AG20443 (cell line): Measurements from ENCODE around the gene RALGAPA1.
"Not testable (repeated sequence)": the region's sequence is repeated elsewhere in the genome, so short reads cannot be mapped to it uniquely, and the experiment has no call there.

Experiments used
- DNase-seq: peaks from one replicate; pipeline ENCODE4 v3.0.0; 2012; ENCODE audit warnings: low spot score, mixed read lengths

Gene RALGAPA1

GRCh38 chr14:35626947-35627346, 182.1 kb downstream of the RALGAPA1 start:
- not testable (repeated sequence) for DNase-seq

- not testable (repeated sequence) for DNase-seq
Measured at GRCh38 chr14:35621996-35622395, 187.1 kb downstream of the RALGAPA1 start.

- DNase-seq = not testable (repeated sequence)
Measured at GRCh38 chr14:35619998-35620397, 189.1 kb downstream of the RALGAPA1 start.

- DNase-seq = not testable (repeated sequence)
Measured at GRCh38 chr14:35619461-35619860, 189.6 kb downstream of the RALGAPA1 start.

GRCh38 chr14:35617500-35617899, 191.6 kb downstream of the RALGAPA1 start:
- no peak for DNase-seq

GRCh38 chr14:35607380-35607779, 201.7 kb downstream of the RALGAPA1 start:
- no peak for DNase-seq

- no peak for DNase-seq
Measured at GRCh38 chr14:35600253-35600652, 208.8 kb downstream of the RALGAPA1 start.

- DNase-seq = no peak
Measured at GRCh38 chr14:35594616-35595015, 214.5 kb downstream of the RALGAPA1 start.

GRCh38 chr14:35587373-35587772, 221.7 kb downstream of the RALGAPA1 start:
- DNase-seq = not testable (repeated sequence)

- DNase-seq = no peak
Measured at GRCh38 chr14:35578639-35579038, 230.5 kb downstream of the RALGAPA1 start.

GRCh38 chr14:35578135-35578534, 231.0 kb downstream of the RALGAPA1 start:
- no peak for DNase-seq

- no peak for DNase-seq
Measured at GRCh38 chr14:35576856-35577255, 232.2 kb downstream of the RALGAPA1 start.

GRCh38 chr14:35576260-35576659, 232.8 kb downstream of the RALGAPA1 start:
- no peak for DNase-seq

GRCh38 chr14:35573911-35574310, 235.2 kb downstream of the RALGAPA1 start:
- no peak for DNase-seq

GRCh38 chr14:35571598-35571997, 237.5 kb downstream of the RALGAPA1 start:
- no peak for DNase-seq

- DNase-seq = no peak
Measured at GRCh38 chr14:35565871-35566464, 243.1 kb downstream of the RALGAPA1 start.

GRCh38 chr14:35558680-35559079, 250.4 kb downstream of the RALGAPA1 start:
- DNase-seq = no peak

GRCh38 chr14:35557221-35557747, 251.8 kb downstream of the RALGAPA1 start:
- DNase-seq = no peak

GRCh38 chr14:35556548-35556947, 252.5 kb downstream of the RALGAPA1 start:
- DNase-seq = no peak

- peak; percentile 27 for DNase-seq
Measured at GRCh38 chr14:35553808-35554207, 255.3 kb downstream of the RALGAPA1 start.

- DNase-seq = no peak
Measured at GRCh38 chr14:35551081-35551480, 258.0 kb downstream of the RALGAPA1 start.

GRCh38 chr14:35549551-35549950, 259.5 kb downstream of the RALGAPA1 start:
- no peak for DNase-seq

GRCh38 chr14:35543006-35543405, 266.1 kb downstream of the RALGAPA1 start:
- DNase-seq = no peak

GRCh38 chr14:35539969-35540368, 269.1 kb downstream of the RALGAPA1 start:
- DNase-seq = no peak
